ENCODE measurements around the gene PLB1. TPM values are rescaled to one million over a fixed set of nuclear protein-coding genes. Genes with fewer than 3 reads are reported as not detected.

Gene PLB1
- total and polyA plus RNA-seq, 2 experiments from 2014 or later: 19.2 to 19.7 TPM

GRCh38 chr2:28678175-28678855 is 182.5 kb downstream of the PLB1 start:
- DNase-seq (ENCODE audit: low spot score): no peak
- WGBS (ENCODE audit: low lambda C conversion rate, missing lambda C conversion rate): 88% methylated on average over 11 of the region's 11 CpGs
- H4K20me1 ChIP-seq (ENCODE audit: insufficient read depth, poor library complexity, severe bottlenecking): no peaks in the 10 kb centered on the region
- no peaks in the 10 kb centered on the region for H3K9me3 ChIP-seq (ENCODE audit: low read depth)
- no peak overlapping the region for H2AFZ ChIP-seq
- H3K36me3 ChIP-seq (replicated peaks; ENCODE audit: insufficient read depth, low read depth): no peaks in the 10 kb centered on the region
- no peak overlapping the region for H3K27ac ChIP-seq
- TF ChIP-seq EZH2 (IDR thresholded peaks at IDR 0.05; ENCODE audit: borderline replicate concordance) (no peak), EZH2phosphoT487 (IDR thresholded peaks at IDR 0.05; ENCODE audit: low read depth, severe bottlenecking, unreplicated experiment) (no peak), CTCF (IDR thresholded peaks at IDR 0.05; ENCODE audit: poor library complexity) (no peak)
- no peaks in the 10 kb centered on the region for H3K79me2 ChIP-seq
- H3K4me3 ChIP-seq: no peak overlapping the region
- peaks cover 14% of the 10 kb centered on the region for H3K4me1 ChIP-seq (ENCODE audit: insufficient read depth)
- H3K4me2 ChIP-seq: no peak overlapping the region
- H3K27me3 ChIP-seq: no peaks in the 10 kb centered on the region
- no peaks in the 10 kb centered on the region for H3K9me2 ChIP-seq (replicated peaks; ENCODE audit: insufficient read depth)

- Histone ChIP-seq H3K9me2 (replicated peaks; ENCODE audit: insufficient read depth) (no peaks in the 10 kb centered on the region), H3K27me3 (no peaks in the 10 kb centered on the region), H3K27ac (no peak overlapping the region), H4K20me1 (ENCODE audit: insufficient read depth, poor library complexity, severe bottlenecking) (no peaks in the 10 kb centered on the region), H3K4me1 (ENCODE audit: insufficient read depth) (peaks cover 20% of the 10 kb centered on the region), H3K36me3 (replicated peaks; ENCODE audit: insufficient read depth, low read depth) (no peaks in the 10 kb centered on the region), H3K9me3 (ENCODE audit: low read depth) (no peaks in the 10 kb centered on the region), H3K4me2 (no peak overlapping the region), H3K79me2 (no peaks in the 10 kb centered on the region), H3K4me3 (no peak overlapping the region), H2AFZ (no peak overlapping the region)
- 93% methylated on average over 1 of the region's 1 CpG for WGBS (ENCODE audit: low lambda C conversion rate, missing lambda C conversion rate)
- TF ChIP-seq EZH2phosphoT487 (IDR thresholded peaks at IDR 0.05; ENCODE audit: low read depth, severe bottlenecking, unreplicated experiment) (no peak), CTCF (IDR thresholded peaks at IDR 0.05; ENCODE audit: poor library complexity) (no peak), EZH2 (IDR thresholded peaks at IDR 0.05; ENCODE audit: borderline replicate concordance) (no peak)
- no peak for DNase-seq (ENCODE audit: low spot score)
Measured at GRCh38 chr2:28678944-28679343, 183.1 kb downstream of the PLB1 start.

GRCh38 chr2:28680657-28681056 is 184.8 kb downstream of the PLB1 start:
- WGBS (ENCODE audit: low lambda C conversion rate, missing lambda C conversion rate): 98% methylated on average over 6 of the region's 6 CpGs
- H4K20me1 ChIP-seq (ENCODE audit: insufficient read depth, poor library complexity, severe bottlenecking): no peaks in the 10 kb centered on the region
- no peaks in the 10 kb centered on the region for H3K27me3 ChIP-seq
- H3K36me3 ChIP-seq (replicated peaks; ENCODE audit: insufficient read depth, low read depth): no peaks in the 10 kb centered on the region
- H3K9me3 ChIP-seq (ENCODE audit: low read depth): no peaks in the 10 kb centered on the region
- H3K4me2 ChIP-seq: no peak overlapping the region
- H3K4me1 ChIP-seq (ENCODE audit: insufficient read depth): peaks cover 21% of the 10 kb centered on the region
- H2AFZ ChIP-seq: no peak overlapping the region
- H3K79me2 ChIP-seq: no peaks in the 10 kb centered on the region
- TF ChIP-seq EZH2 (IDR thresholded peaks at IDR 0.05; ENCODE audit: borderline replicate concordance) (no peak), EZH2phosphoT487 (IDR thresholded peaks at IDR 0.05; ENCODE audit: low read depth, severe bottlenecking, unreplicated experiment) (no peak), CTCF (IDR thresholded peaks at IDR 0.05; ENCODE audit: poor library complexity) (no peak)
- H3K4me3 ChIP-seq: no peak overlapping the region
- no peak overlapping the region for H3K27ac ChIP-seq
- DNase-seq (ENCODE audit: low spot score): no peak
- no peaks in the 10 kb centered on the region for H3K9me2 ChIP-seq (replicated peaks; ENCODE audit: insufficient read depth)
